DND-41 (cell line): Measurements from ENCODE around the gene OR2F2.

Experiments
- CTCF ChIP-seq: IDR thresholded peaks from 2 replicates; pipeline ENCODE4 v1.5.1; 2012; ENCODE audit warnings: borderline replicate concordance, low read length, moderate library complexity, mild to moderate bottlenecking; ENCODE audit not compliant: poor library complexity, severe bottlenecking; ENCODE audit errors: extremely low read depth
- EZH2 ChIP-seq: IDR thresholded peaks from 3 replicates; pipeline ENCODE4 v1.6.1; 2012; ENCODE audit warnings: borderline replicate concordance, low read depth, mild to moderate bottlenecking, moderate library complexity, low read length, inconsistent platforms; ENCODE audit not compliant: severe bottlenecking

GRCh38 chr7:143914938-143915652 is 19.9 kb upstream of the OR2F2 start:
- TF ChIP-seq CTCF (no peak), EZH2 (no peak)
